Fibroblast of lung (primary cell): ENCODE data around the gene SLIT1.

Experiments used
- CTCF ChIP-seq, 2 donors: IDR thresholded peaks in 1 of 2; conservative IDR thresholded peaks in 1 of 2; 1 replicate in 1 of 2; 2 replicates in 1 of 2; pipeline ENCODE4 v1.5.1; 2011 to 2012; ENCODE audit warnings: low read length in 2 of 2, control low read depth in 1 of 2, inconsistent platforms in 1 of 2, low read depth in 1 of 2, mild to moderate bottlenecking in 1 of 2
- EZH2 ChIP-seq: IDR thresholded peaks from 2 replicates; pipeline ENCODE4 v1.5.1; 2012; ENCODE audit warnings: low read length, control low read depth, mild to moderate bottlenecking; ENCODE audit errors: missing control alignments

- no peak for TF ChIP-seq CTCF (conservative IDR thresholded peaks at IDR 0.05 in 1 of 2, IDR thresholded peaks at IDR 0.05 in 1 of 2; ENCODE audit: low read depth in 1 of 2, low read length in 2 of 2)
- no peak for TF ChIP-seq EZH2
Measured at GRCh38 chr10:97040248-97040584, 145.5 kb downstream of the SLIT1 start.
